Heart left ventricle (tissue), 16 donors: ENCODE data around the gene ECM1. TPM values are rescaled to one million over a fixed set of nuclear protein-coding genes. Genes with fewer than 3 reads are reported as not detected.

Source experiments
- ATAC-seq, 4 donors: fragments of 200-7000 bp; cut with Tn5 transposase; one replicate each; pipeline ENCODE4 v1.9.1; 2020 to 2022; ENCODE audit warnings: moderate library complexity in 4 of 4, mild to moderate bottlenecking in 3 of 4, moderate number of reproducible peaks in 1 of 4
- DNase-seq, 5 donors: peaks; one replicate each; pipeline ENCODE4 v3.0.0-alpha.2; 2020
- H3K27ac ChIP-seq, 12 donors: fragments of 200-600 bp; sonication (generic) in 4 of 12; one replicate each; pipeline versions ENCODE4 v1.5.0 to v1.8.0; 2016 to 2022; ENCODE audit warnings: mild to moderate bottlenecking in 2 of 12
- H3K27me3 ChIP-seq, 9 donors: fragments of 200-600 bp; sonication (generic) in 2 of 9; one replicate each; pipeline versions ENCODE4 v1.5.1 to v1.8.0; 2016 to 2022; ENCODE audit warnings: mild to moderate bottlenecking in 3 of 9
- H3K36me3 ChIP-seq, 9 donors: fragments of 200-600 bp; sonication (generic) in 2 of 9; one replicate each; pipeline versions ENCODE4 v1.5.0 to v1.8.0; 2018 to 2022; ENCODE audit warnings: mild to moderate bottlenecking in 2 of 9
- H3K4me1 ChIP-seq, 12 donors: fragments of 200-600 bp; sonication (generic) in 4 of 12; one replicate each; pipeline versions ENCODE4 v1.5.0 to v1.8.0; 2016 to 2022; ENCODE audit warnings: mild to moderate bottlenecking in 3 of 12
- H3K4me3 ChIP-seq, 12 donors: fragments of 200-600 bp; sonication (generic) in 4 of 12; one replicate each; pipeline versions ENCODE4 v1.5.0 to v1.8.0; 2017 to 2022; ENCODE audit warnings: mild to moderate bottlenecking in 9 of 12, moderate library complexity in 4 of 12
- H3K9me3 ChIP-seq, 12 donors: fragments of 200-600 bp; sonication (generic) in 4 of 12; one replicate each; pipeline versions ENCODE4 v1.5.0 to v1.8.0; 2016 to 2022; ENCODE audit warnings: mild to moderate bottlenecking in 1 of 12
- POLR2A ChIP-seq, 2 donors: fragments of 450-650 bp; IDR thresholded peaks; one replicate each; pipeline ENCODE4 v1.6.1; 2017; ENCODE audit warnings: antibody characterized with exemption in 2 of 2, mild to moderate bottlenecking in 2 of 2, moderate library complexity in 2 of 2
- WGBS, 4 donors: extraction: QIAGEN DNeasy Blood & Tissue Kit in 2 of 4; methylation state at CpG; one replicate each; pipeline versions ENCODE4 v1.1.5 to v1.1.7; 2013 to 2018; 5-methylcytosine and 5-hydroxymethylcytosine counted together
- intact Hi-C, 10 donors: fragments of 100-400 bp; cut with DNase I; formaldehyde crosslinking; loops; one replicate each; pipeline versions ENCODE4 v1.11.1 to v1.14.2; 2022
- polyA plus RNA-seq, 2 donors: library from polyadenylated mRNA; stranded (reverse); fragments of 200-250 nt; gene quantifications; one replicate each; pipeline ENCODE4 v1.2.3, GENCODE V29; 2013
- total RNA-seq, 9 donors: library from RNA; depleted of rRNA in 2 of 9; stranded (reverse); fragments of >200 nt in 2 of 9; fragmentation: NEBNext Ultra II Directional in 3 of 9; extraction: Animal tissue kit (Norgen Biotek cat#: 25700) in 3 of 9; gene quantifications; one replicate each; pipeline versions ENCODE4 v1.1.0 to v1.2.4, GENCODE V29; 2016 to 2023
- TF ChIP-seq, protein P1 (sequence below), 12 donors: fragments of 200-600 bp; sonication (generic) in 4 of 12; IDR thresholded peaks; one replicate each; pipeline versions ENCODE4 v1.5.0 to v1.8.0; 2018 to 2022; ENCODE audit warnings: antibody characterized with exemption in 12 of 12, mild to moderate bottlenecking in 5 of 12
- donor health status: ischemic (EF 13 %, LVEDD 7.1; RV severe dilation, severe dysfunction).
- donor health status: healthy with polysubstance abuse.
- donor health status: DM: no; HTN: yes; CAD: no.
- donor health status: DM: no; HTN: no; CAD: no.
- donor health status: ischemic (EF 25% LVEDD 6.9; RV normal size, moderate dysfunction).
- donor health status: ischemic (EF 25% LVEDD 5.7; RV mildly dilated, moderate dysfunction).
- donor health status: healthy.
- donor health status: DM: yes; HTN: yes; CAD: no.
- donor health status: ischemic (EF 35%, LVEDD 5.7; RV mildly dilated, moderate dysfunction).
- donor health status: nonischemic (EF 11% LVEDD 7.7; RV severe dilation, severe dysfunction).
- donor health status: DM: yes; HTN: yes; CAD: no.
- donor health status: PGD.
- donor health status: ischemic (EF 29% LVEDD 5.4; RV normal size, mild dysfunction).
- donor health status: nonischemic (EF 23%, LVEDD 6.1; RV moderate dilation, normal function).

Gene ECM1
- total and polyA plus RNA-seq, 11 donors = 10.9 to 35.3 (median 15.4) TPM

DNA sequence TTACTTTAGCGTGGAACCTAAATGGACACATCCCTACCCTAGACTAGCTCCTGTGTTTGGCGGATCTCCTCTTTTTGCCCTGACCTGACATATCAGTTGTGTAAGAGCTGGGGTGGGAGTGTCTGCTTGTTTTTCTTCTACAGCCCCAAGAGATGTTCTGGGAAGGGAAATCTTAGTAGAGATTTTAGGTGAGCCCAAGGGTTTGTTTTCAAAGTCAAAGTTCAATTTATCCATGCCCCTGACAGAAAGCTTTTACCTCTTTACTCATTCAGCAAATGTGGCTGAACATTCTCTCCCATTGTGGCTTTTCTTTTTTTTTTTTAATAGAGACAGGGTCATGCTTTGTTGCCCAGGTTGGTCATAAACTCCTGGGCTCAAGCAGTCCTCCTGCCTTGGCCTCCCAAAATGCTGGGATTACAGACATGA lies 28.0 kb upstream of the ECM1 start:
- H3K36me3 ChIP-seq = no peaks in the 10 kb centered on the region
- no peak for ATAC-seq

DNA sequence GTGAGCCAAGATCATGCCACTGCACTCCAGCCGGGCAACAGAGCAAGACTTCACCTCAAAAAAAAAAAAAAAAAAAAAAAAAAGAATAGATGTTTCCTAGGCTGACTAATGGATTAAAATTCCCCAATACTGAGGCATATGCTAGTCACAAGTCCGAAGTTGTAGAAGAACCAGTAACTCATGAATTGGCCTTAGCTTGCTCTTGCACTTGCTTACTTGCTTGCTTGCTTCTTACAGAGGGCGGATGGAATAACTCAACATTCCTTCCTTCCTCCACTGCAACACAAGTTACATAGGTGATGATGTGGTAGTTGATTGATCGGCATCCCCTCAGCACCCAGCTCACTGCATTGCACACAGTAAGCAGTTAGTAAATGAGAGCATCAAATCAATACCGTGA lies 23.5 kb upstream of the ECM1 start:
- H3K4me1 ChIP-seq = peaks cover 0 to 18% (median 9%) of the 10 kb centered on the region in 12 donors
- TF ChIP-seq, protein P1, sequence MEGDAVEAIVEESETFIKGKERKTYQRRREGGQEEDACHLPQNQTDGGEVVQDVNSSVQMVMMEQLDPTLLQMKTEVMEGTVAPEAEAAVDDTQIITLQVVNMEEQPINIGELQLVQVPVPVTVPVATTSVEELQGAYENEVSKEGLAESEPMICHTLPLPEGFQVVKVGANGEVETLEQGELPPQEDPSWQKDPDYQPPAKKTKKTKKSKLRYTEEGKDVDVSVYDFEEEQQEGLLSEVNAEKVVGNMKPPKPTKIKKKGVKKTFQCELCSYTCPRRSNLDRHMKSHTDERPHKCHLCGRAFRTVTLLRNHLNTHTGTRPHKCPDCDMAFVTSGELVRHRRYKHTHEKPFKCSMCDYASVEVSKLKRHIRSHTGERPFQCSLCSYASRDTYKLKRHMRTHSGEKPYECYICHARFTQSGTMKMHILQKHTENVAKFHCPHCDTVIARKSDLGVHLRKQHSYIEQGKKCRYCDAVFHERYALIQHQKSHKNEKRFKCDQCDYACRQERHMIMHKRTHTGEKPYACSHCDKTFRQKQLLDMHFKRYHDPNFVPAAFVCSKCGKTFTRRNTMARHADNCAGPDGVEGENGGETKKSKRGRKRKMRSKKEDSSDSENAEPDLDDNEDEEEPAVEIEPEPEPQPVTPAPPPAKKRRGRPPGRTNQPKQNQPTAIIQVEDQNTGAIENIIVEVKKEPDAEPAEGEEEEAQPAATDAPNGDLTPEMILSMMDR (IDR thresholded peaks at IDR 0.05) = no peak
- TF ChIP-seq POLR2A (IDR thresholded peaks at IDR 0.05) = no peak
- ATAC-seq (no peak), DNase-seq (no peak)
- no peak overlapping the region for H3K4me3 ChIP-seq
- peaks cover 0 to 9% (median 7%) of the 10 kb centered on the region in 9 donors for H3K36me3 ChIP-seq
- WGBS, 4 donors = 69 to 86% (median 77%) methylated on average over 5 of the region's 5 CpGs
- no peaks in the 10 kb centered on the region for H3K27me3 ChIP-seq
- H3K27ac ChIP-seq = no peak overlapping the region
- intact Hi-C loops = loop anchor here in 1 of 10 donors (10.0 kb wide), 1 partner anchor 140 kb away; the partner anchor contains the start of gene ENSA
- H3K9me3 ChIP-seq = no peaks in the 10 kb centered on the region

More for the DNA sequence above, 28.0 kb upstream of the ECM1 start:
- H3K4me3 ChIP-seq = no peak overlapping the region
- H3K4me1 ChIP-seq = peaks cover 0 to 23% (median 9%) of the 10 kb centered on the region in 12 donors
- 60 to 77% (median 73%) methylated on average over 2 of the region's 2 CpGs for WGBS, 4 donors
- TF ChIP-seq POLR2A (IDR thresholded peaks at IDR 0.05) = no peak
- TF ChIP-seq, protein P1 (IDR thresholded peaks at IDR 0.05) = no peak
- H3K27ac ChIP-seq = no peak overlapping the region
- no peaks in the 10 kb centered on the region for H3K27me3 ChIP-seq
- no peaks in the 10 kb centered on the region for H3K9me3 ChIP-seq
- no peak for DNase-seq
- intact Hi-C loops = loop anchor here in 1 of 10 donors (10.0 kb wide), 1 partner anchor 145 kb away; the partner anchor contains the start of gene ENSA

DNA sequence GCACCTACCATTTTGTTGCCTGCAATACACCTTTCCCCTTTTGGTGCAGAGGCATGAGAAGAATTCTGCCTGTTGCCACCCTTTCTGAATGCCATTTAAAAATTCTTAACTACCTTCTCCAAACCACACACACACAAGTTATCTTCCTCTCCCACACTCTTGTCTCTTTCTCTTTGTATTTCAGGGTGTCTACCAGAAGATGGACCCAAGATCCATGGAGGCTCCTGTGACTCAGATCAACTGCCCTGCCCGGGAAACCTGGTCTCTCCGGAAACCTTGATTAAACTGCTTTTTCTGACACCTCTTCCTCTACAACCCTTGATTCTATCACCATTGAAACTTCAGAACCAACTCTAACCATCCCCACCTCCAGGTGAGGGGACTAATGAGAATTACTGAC lies 23.0 kb upstream of the ECM1 start:
- no peaks in the 10 kb centered on the region for H3K27me3 ChIP-seq
- H3K9me3 ChIP-seq = no peaks in the 10 kb centered on the region
- H3K36me3 ChIP-seq = peaks cover 0 to 13% (median 11%) of the 10 kb centered on the region in 9 donors
- intact Hi-C loops = loop anchor here in 3 of 10 donors (5.0 to 10.0 kb wide), 2 partner anchors 47 to 140 kb away; partner anchors contain the start of gene ENSA (in 1 of the 3)
- no peak overlapping the region for H3K27ac ChIP-seq
- ATAC-seq (no peak), DNase-seq (no peak)
- TF ChIP-seq, protein P1 (IDR thresholded peaks at IDR 0.05) = peak in 1 of 12 donors; percentile 15
- no peak for TF ChIP-seq POLR2A (IDR thresholded peaks at IDR 0.05)
- 11 to 20% (median 15%) methylated on average over 2 of the region's 2 CpGs for WGBS, 4 donors
- H3K4me1 ChIP-seq = peaks cover 0 to 18% (median 9%) of the 10 kb centered on the region in 12 donors
- no peak overlapping the region for H3K4me3 ChIP-seq

DNA sequence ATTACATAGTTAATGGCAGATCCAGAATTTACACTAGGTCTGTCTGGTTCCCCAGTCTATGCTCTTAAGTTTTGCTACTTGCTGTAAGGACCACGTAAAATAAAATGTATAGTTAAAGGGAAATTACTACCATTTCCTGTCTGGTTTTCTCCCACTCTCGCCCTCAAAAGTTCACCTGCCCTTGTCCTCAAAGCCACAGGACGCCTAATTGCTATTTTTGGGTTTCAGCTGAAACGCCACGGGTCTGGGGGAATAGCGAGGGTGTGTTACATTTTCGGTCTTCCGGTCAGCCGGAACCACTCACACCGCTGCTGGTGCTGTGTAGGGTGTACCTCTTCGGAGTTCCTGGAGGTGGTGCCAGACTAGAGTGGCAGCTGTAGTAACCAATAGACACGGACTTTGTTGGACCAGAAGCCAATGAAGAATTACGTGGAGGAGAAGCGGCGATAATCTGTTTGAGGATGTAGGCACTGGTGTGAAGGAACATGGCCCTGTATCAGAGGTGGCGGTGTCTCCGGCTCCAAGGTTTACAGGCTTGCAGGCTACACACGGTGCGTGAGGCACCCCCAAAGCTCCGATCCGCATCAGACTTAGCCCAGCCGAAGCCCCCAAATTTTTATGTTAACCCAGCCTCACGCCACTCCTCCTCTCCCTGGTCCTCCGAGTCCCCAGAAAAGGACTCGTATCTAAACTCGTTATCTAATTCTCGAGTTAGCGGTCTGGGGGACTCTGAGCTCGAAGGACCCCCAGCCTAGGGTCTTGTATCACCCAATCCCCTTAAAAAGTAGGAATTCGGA lies 20.7 kb upstream of the ECM1 start, which contains the start of gene TARS2:
Gene TARS2, plus strand, starts transcription at position 454 of the 797 bp plus-strand sequence. Its CDS starts 32 bp downstream, at position 486.
- Histone ChIP-seq H3K36me3 (peaks cover 0 to 36% (median 33%) of the 10 kb centered on the region in 9 donors), H3K9me3 (no peaks in the 10 kb centered on the region), H3K4me1 (peaks cover 0 to 18% (median 9%) of the 10 kb centered on the region in 12 donors), H3K27me3 (no peaks in the 10 kb centered on the region), H3K27ac (peak within 1 kb of the TSS; percentile 55 to 89 (median 77)), H3K4me3 (peak within 1 kb of the TSS; percentile 59 to 99 (median 76))
- 0 to 1% (median 1%) methylated on average over 30 of the region's 30 CpGs for whole genome bisulfite sequencing, 4 donors
- TF ChIP-seq POLR2A (IDR thresholded peaks at IDR 0.05) = peak in 1 of 2 donors; percentile 65
- TF ChIP-seq, protein P1 (IDR thresholded peaks at IDR 0.05) = peak in 9 of 12 donors; percentile 13 to 43 (median 26)
- DNase-seq = peak; percentile 92 to 97 (median 96)
- intact Hi-C loops = loop anchor here in 4 of 10 donors (1.0 to 10.0 kb wide), 4 partner anchors 28 to 138 kb away; partner anchors contain the start of genes ENSA (in 1 of the 4) and FALEC (in 1 of the 4)
- peak; percentile 100 for ATAC-seq
